Right ventricle myocardium inferior (tissue), 1 donor: ENCODE measurements around the gene SH3BP4. TPM values are rescaled to one million over a fixed set of nuclear protein-coding genes. Genes with fewer than 3 reads are reported as not detected.

Experiments used
- ATAC-seq: fragments of 200-7000 bp; cut with Tn5 transposase; one replicate; pipeline ENCODE4 v1.9.1; 2020; ENCODE audit warnings: mild to moderate bottlenecking, moderate library complexity
- DNase-seq: peaks from one replicate; pipeline ENCODE4 v3.0.0; 2021; ENCODE audit errors: missing footprints
- intact Hi-C: fragments of 100-400 bp; cut with DNase I; formaldehyde crosslinking; loops from one replicate; pipeline ENCODE4 v1.11.0; 2022
- total RNA-seq: library from RNA; stranded (reverse); fragmentation: NEBNext Ultra II Directional; extraction: Animal tissue kit (Norgen Biotek cat#: 25700); gene quantifications from one replicate; pipeline ENCODE4 v1.2.1, GENCODE V29; 2021
- donor health status: DM: no; HTN: yes; CAD: no; lungs with severe emphysema.

SH3BP4 gene
- total RNA-seq, 1 donor from 2014 or later: 9.3 TPM

GRCh38 chr2:234963773-234964615 is 12.2 kb downstream of the SH3BP4 start:
- intact Hi-C loops: no loop called here
- no peak for DNase-seq

GRCh38 chr2:234964631-234965461 is 13.0 kb downstream of the SH3BP4 start:
- DNase-seq (peak; percentile 25), ATAC-seq (no peak)
- intact Hi-C loops: no loop called here

More at GRCh38 chr2:234963773-234964615, 12.2 kb downstream of the SH3BP4 start:
- ATAC-seq: no peak

- intact Hi-C loops: no loop called here
- DNase-seq (no peak), ATAC-seq (no peak)
Observed at GRCh38 chr2:234966340-234966739, 14.5 kb downstream of the SH3BP4 start.

- DNase-seq: peak; percentile 50
- intact Hi-C loops: no loop called here
- no peak for ATAC-seq
Observed at GRCh38 chr2:234967201-234967869, 15.5 kb downstream of the SH3BP4 start.

- ATAC-seq (no peak), DNase-seq (peak; percentile 35)
Observed at GRCh38 chr2:234967870-234968208, 16.0 kb downstream of the SH3BP4 start.

GRCh38 chr2:234968631-234969305 is 17.0 kb downstream of the SH3BP4 start:
- DNase-seq (peak; percentile 17), ATAC-seq (no peak)
- intact Hi-C loops: no loop called here

More at GRCh38 chr2:234967870-234968208, 16.0 kb downstream of the SH3BP4 start:
- intact Hi-C loops: no loop called here

- intact Hi-C loops: no loop called here
- DNase-seq (no peak), ATAC-seq (no peak)
Observed at GRCh38 chr2:234969306-234970098, 17.7 kb downstream of the SH3BP4 start.

GRCh38 chr2:234970099-234970440 is 18.3 kb downstream of the SH3BP4 start:
- no peak for DNase-seq
- no peak for ATAC-seq
- intact Hi-C loops: no loop called here

- DNase-seq: no peak
- no peak for ATAC-seq
- intact Hi-C loops: no loop called here
Observed at GRCh38 chr2:234970477-234970882, 18.7 kb downstream of the SH3BP4 start.

GRCh38 chr2:234971496-234971895 is 19.7 kb downstream of the SH3BP4 start:
- no peak for DNase-seq
- intact Hi-C loops: no loop called here
- no peak for ATAC-seq

GRCh38 chr2:234973008-234973407 is 21.2 kb downstream of the SH3BP4 start:
- DNase-seq (no peak), ATAC-seq (no peak)
- intact Hi-C loops: no loop called here

- intact Hi-C loops: loop anchor here (1.0 kb wide), 1 partner anchor 22 kb away; the partner anchor contains the start of gene SH3BP4
- DNase-seq: no peak
- peak; percentile 47 for ATAC-seq
Observed at GRCh38 chr2:234974501-234975385, 22.9 kb downstream of the SH3BP4 start.

GRCh38 chr2:234975611-234976010 is 23.8 kb downstream of the SH3BP4 start:
- no peak for ATAC-seq
- DNase-seq: no peak
- intact Hi-C loops: no loop called here

- intact Hi-C loops: no loop called here
- no peak for ATAC-seq
- no peak for DNase-seq
Observed at GRCh38 chr2:234976479-234977227, 24.8 kb downstream of the SH3BP4 start.

GRCh38 chr2:234977228-234977679 is 25.4 kb downstream of the SH3BP4 start:
- no peak for ATAC-seq
- no peak for DNase-seq
- intact Hi-C loops: no loop called here

- intact Hi-C loops: no loop called here
- DNase-seq: no peak
Observed at GRCh38 chr2:234978466-234979203, 26.8 kb downstream of the SH3BP4 start.

More at GRCh38 chr2:234978466-234979203, 26.8 kb downstream of the SH3BP4 start:
- no peak for ATAC-seq
